Thyroid gland (tissue), 4 donors: Measurements from ENCODE around the gene CREB5. TPM values are rescaled to one million over a fixed set of nuclear protein-coding genes. Genes with fewer than 3 reads are reported as not detected.

ENCODE experiments used
- DNase-seq, 2 donors: peaks; one replicate each; pipeline ENCODE4 v3.0.0-alpha.2; 2019
- H3K27ac ChIP-seq, 3 donors: fragments of 200-600 bp; sonication (generic); 1 replicate in 2 of 3; 2 replicates in 1 of 3; pipeline ENCODE4 v1.5.1; 2016 to 2019; ENCODE audit warnings: mild to moderate bottlenecking in 1 of 3, moderate library complexity in 1 of 3
- H3K27me3 ChIP-seq: fragments of 200-600 bp; sonication (generic); one replicate; pipeline ENCODE4 v1.5.1; 2019
- H3K36me3 ChIP-seq, 2 donors: fragments of 200-600 bp; sonication (generic); one replicate each; pipeline ENCODE4 v1.5.1; 2016 to 2019
- H3K4me1 ChIP-seq, 2 donors: fragments of 200-600 bp; sonication (generic); one replicate each; pipeline ENCODE4 v1.5.1; 2017 to 2019
- H3K4me3 ChIP-seq, 3 donors: fragments of 200-600 bp; sonication (generic); replicated peaks in 1 of 3; 1 replicate in 2 of 3; 2 replicates in 1 of 3; pipeline ENCODE4 v1.5.1; 2016; ENCODE audit warnings: mild to moderate bottlenecking in 1 of 3
- H3K9me3 ChIP-seq: fragments of 200-600 bp; sonication (generic); one replicate; pipeline ENCODE4 v1.5.1; 2017
- POLR2A ChIP-seq, 2 donors: fragments of 450-650 bp; IDR thresholded peaks; one replicate each; pipeline ENCODE4 v1.6.1; 2017; ENCODE audit warnings: antibody characterized with exemption in 2 of 2, mild to moderate bottlenecking in 2 of 2, moderate library complexity in 1 of 2
- WGBS, 2 donors: methylation state at CpG; one replicate each; pipeline ENCODE4 v1.1.5; 2017; 5-methylcytosine and 5-hydroxymethylcytosine counted together
- intact Hi-C: fragments of 100-400 bp; cut with DNase I; formaldehyde crosslinking; loops from one replicate; pipeline ENCODE4 v1.15.1; 2023
- total RNA-seq, 4 donors: library from RNA; depleted of rRNA; stranded (reverse); fragments of >200 nt; gene quantifications; one replicate each; pipeline ENCODE4 v1.2.3, GENCODE V29; 2016
- TF ChIP-seq, protein P1 (sequence below), 6 experiments: fragments of 200-600 bp in 3 of 6; fragments of 450-650 bp in 3 of 6; sonication (generic) in 3 of 6; IDR thresholded peaks; one replicate each; pipeline ENCODE4 v1.5.1; 2016 to 2019; ENCODE audit warnings: antibody characterized with exemption in 6 of 6, mild to moderate bottlenecking in 2 of 6, inconsistent platforms in 1 of 6, moderate library complexity in 1 of 6

Gene CREB5
- total RNA-seq, 4 donors from 2014 or later: 2.5 to 13.6 (median 6.5) TPM

- Histone ChIP-seq H3K27ac (no peak overlapping the region), H3K27me3 (no peaks in the 10 kb centered on the region), H3K36me3 (no peaks in the 10 kb centered on the region), H3K9me3 (no peaks in the 10 kb centered on the region), H3K4me3 (no peak overlapping the region), H3K4me1 (no peaks in the 10 kb centered on the region)
- no peak for TF ChIP-seq POLR2A (IDR thresholded peaks at IDR 0.05)
- TF ChIP-seq, protein P1, sequence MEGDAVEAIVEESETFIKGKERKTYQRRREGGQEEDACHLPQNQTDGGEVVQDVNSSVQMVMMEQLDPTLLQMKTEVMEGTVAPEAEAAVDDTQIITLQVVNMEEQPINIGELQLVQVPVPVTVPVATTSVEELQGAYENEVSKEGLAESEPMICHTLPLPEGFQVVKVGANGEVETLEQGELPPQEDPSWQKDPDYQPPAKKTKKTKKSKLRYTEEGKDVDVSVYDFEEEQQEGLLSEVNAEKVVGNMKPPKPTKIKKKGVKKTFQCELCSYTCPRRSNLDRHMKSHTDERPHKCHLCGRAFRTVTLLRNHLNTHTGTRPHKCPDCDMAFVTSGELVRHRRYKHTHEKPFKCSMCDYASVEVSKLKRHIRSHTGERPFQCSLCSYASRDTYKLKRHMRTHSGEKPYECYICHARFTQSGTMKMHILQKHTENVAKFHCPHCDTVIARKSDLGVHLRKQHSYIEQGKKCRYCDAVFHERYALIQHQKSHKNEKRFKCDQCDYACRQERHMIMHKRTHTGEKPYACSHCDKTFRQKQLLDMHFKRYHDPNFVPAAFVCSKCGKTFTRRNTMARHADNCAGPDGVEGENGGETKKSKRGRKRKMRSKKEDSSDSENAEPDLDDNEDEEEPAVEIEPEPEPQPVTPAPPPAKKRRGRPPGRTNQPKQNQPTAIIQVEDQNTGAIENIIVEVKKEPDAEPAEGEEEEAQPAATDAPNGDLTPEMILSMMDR (IDR thresholded peaks at IDR 0.05): no peak
- 80% methylated on average over 3 of the region's 3 CpGs for WGBS, 2 donors
- intact Hi-C loops: no loop called here
- DNase-seq: no peak
Observed at GRCh38 chr7:28755255-28755654, 342.9 kb downstream of the CREB5 start.

DNA sequence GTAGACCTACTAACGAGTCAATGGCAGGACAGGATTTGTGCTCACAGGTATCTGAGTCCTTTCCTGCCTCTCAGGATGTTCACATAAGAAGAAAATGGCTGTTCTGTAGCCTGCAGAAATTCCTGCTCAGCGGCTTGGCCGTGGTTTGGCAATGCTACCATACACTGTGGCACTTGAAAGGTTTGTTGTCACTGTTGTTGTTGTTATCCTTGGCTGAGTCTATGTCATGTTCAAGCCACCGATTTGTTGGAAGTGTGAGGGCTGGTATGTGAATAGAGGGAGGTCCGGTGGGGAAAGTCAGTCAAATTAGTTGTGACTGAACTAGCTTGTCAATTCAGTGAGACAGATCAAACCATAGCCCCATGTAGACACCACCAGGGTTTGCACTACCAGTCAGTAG is 345.9 kb downstream of the CREB5 start:
- no peak for DNase-seq
- Histone ChIP-seq H3K36me3 (no peaks in the 10 kb centered on the region), H3K4me3 (no peak overlapping the region), H3K27me3 (no peaks in the 10 kb centered on the region), H3K4me1 (no peaks in the 10 kb centered on the region), H3K9me3 (no peaks in the 10 kb centered on the region), H3K27ac (no peak overlapping the region)
- TF ChIP-seq, protein P1 (IDR thresholded peaks at IDR 0.05): no peak
- no peak for TF ChIP-seq POLR2A (IDR thresholded peaks at IDR 0.05)
- WGBS, 2 donors: 37 to 42% methylated on average over 5 of the region's 5 CpGs
- intact Hi-C loops: no loop called here

GRCh38 chr7:28759475-28759971 is 347.2 kb downstream of the CREB5 start:
- TF ChIP-seq POLR2A (IDR thresholded peaks at IDR 0.05): no peak
- TF ChIP-seq, protein P1 (IDR thresholded peaks at IDR 0.05): no peak
- intact Hi-C loops: no loop called here
- no peaks in the 10 kb centered on the region for H3K9me3 ChIP-seq
- H3K27ac ChIP-seq: no peak overlapping the region
- H3K4me1 ChIP-seq: no peaks in the 10 kb centered on the region
- H3K27me3 ChIP-seq: no peaks in the 10 kb centered on the region
- H3K4me3 ChIP-seq: no peak overlapping the region
- WGBS, 2 donors: 87 to 90% methylated on average over 5 of the region's 5 CpGs
- H3K36me3 ChIP-seq: no peaks in the 10 kb centered on the region
- DNase-seq: no peak

- 94 to 98% methylated on average over 2 of the region's 2 CpGs for WGBS, 2 donors
Observed at GRCh38 chr7:28761505-28761904, 349.2 kb downstream of the CREB5 start.

DNA sequence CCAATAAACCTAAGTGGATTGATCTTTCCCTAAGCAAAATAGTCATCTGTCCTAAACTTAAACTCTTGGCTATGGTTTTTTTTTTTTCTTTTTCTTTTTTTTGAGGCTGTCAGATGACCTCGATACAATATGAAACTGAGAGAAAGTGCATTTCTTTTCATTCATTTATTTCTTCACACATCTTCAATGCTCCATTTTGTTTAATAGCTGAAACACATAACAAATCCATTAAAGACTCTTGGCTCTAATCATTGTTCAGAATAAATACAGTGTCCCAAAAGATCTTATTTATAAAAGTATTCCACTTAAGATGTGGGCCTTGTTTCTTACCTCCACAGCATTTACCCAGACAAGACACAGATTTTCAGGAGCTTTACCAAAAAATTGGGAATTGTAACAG is 350.3 kb downstream of the CREB5 start:
- no peak overlapping the region for H3K27ac ChIP-seq

More at GRCh38 chr7:28761505-28761904, 349.2 kb downstream of the CREB5 start:
- H3K9me3 ChIP-seq: no peaks in the 10 kb centered on the region
- intact Hi-C loops: no loop called here
- TF ChIP-seq, protein P1 (IDR thresholded peaks at IDR 0.05): no peak
- no peak for TF ChIP-seq POLR2A (IDR thresholded peaks at IDR 0.05)
- no peaks in the 10 kb centered on the region for H3K36me3 ChIP-seq
- H3K4me3 ChIP-seq: no peak overlapping the region
- H3K27ac ChIP-seq: no peak overlapping the region
- no peak for DNase-seq
- no peaks in the 10 kb centered on the region for H3K27me3 ChIP-seq
- H3K4me1 ChIP-seq: no peaks in the 10 kb centered on the region

More for the DNA sequence above, 350.3 kb downstream of the CREB5 start:
- no peaks in the 10 kb centered on the region for H3K9me3 ChIP-seq
- no peaks in the 10 kb centered on the region for H3K4me1 ChIP-seq
- H3K36me3 ChIP-seq: no peaks in the 10 kb centered on the region
- no peak for DNase-seq
- H3K4me3 ChIP-seq: no peak overlapping the region
- H3K27me3 ChIP-seq: no peaks in the 10 kb centered on the region
- intact Hi-C loops: no loop called here
- WGBS, 2 donors: 81 to 93% methylated on average over 1 of the region's 1 CpG
- TF ChIP-seq POLR2A (IDR thresholded peaks at IDR 0.05): no peak
- TF ChIP-seq, protein P1 (IDR thresholded peaks at IDR 0.05): no peak
